GM20000 (cell line): ENCODE results near the gene ZNF860.

Experiments used
- DNase-seq: peaks from one replicate; pipeline ENCODE4 v3.0.0; 2012; ENCODE audit warnings: low spot score
- CTCF ChIP-seq: IDR thresholded peaks from 2 replicates; pipeline ENCODE4 v1.5.1; 2012; ENCODE audit warnings: mild to moderate bottlenecking, control low read depth; ENCODE audit errors: extremely low read depth, missing control alignments

Gene ZNF860

GRCh38 chr3:31953636-31954035 is 27.9 kb upstream of the ZNF860 start:
- TF ChIP-seq CTCF = no peak
- no peak for DNase-seq

- DNase-seq = no peak
- TF ChIP-seq CTCF = no peak
Observed at GRCh38 chr3:31955581-31955980, 26.0 kb upstream of the ZNF860 start.

- no peak for TF ChIP-seq CTCF
- no peak for DNase-seq
Observed at GRCh38 chr3:31957106-31957505, 24.4 kb upstream of the ZNF860 start.

GRCh38 chr3:31958701-31959152 is 22.8 kb upstream of the ZNF860 start:
- no peak for TF ChIP-seq CTCF
- DNase-seq = no peak

- TF ChIP-seq CTCF = no peak
- no peak for DNase-seq
Observed at GRCh38 chr3:31959251-31959650, 22.3 kb upstream of the ZNF860 start.

GRCh38 chr3:31959951-31960792 is 21.4 kb upstream of the ZNF860 start:
- DNase-seq = no peak
- no peak for TF ChIP-seq CTCF

GRCh38 chr3:31960793-31961431 is 20.6 kb upstream of the ZNF860 start:
- no peak for TF ChIP-seq CTCF
- DNase-seq = peak; percentile 19
